Measurements from ENCODE around the gene SORCS2. TPM values are rescaled to one million over a fixed set of nuclear protein-coding genes. Genes with fewer than 3 reads are reported as not detected.

Gene SORCS2
- total and polyA plus RNA-seq, 2 of the 8 experiments (the other 6 are each of a cell fraction or from before 2014, with no cell fraction given) = 0.36 to 1.8 TPM

- Histone ChIP-seq H2AFZ (ENCODE audit: low read length) (no peak overlapping the region), H4K8ac (ENCODE audit: extremely low read depth, insufficient read depth, low read length) (no peak overlapping the region; the same call in 1 of the 2 replicates), H3K4me1 (replicated peaks in 1 of 4; ENCODE audit: control insufficient read depth in 3 of 4, insufficient read depth in 4 of 4, low read length in 3 of 4) (no peaks in the 10 kb centered on the region), H3K9me3 (ENCODE audit: insufficient read depth in 2 of 2, low read depth in 1 of 2, low read length in 1 of 2) (no peaks in the 10 kb centered on the region), H3K79me2 (ENCODE audit: control insufficient read depth in 1 of 2, insufficient read depth in 2 of 2, low read length in 2 of 2) (no peaks in the 10 kb centered on the region), H4K91ac (replicated peaks; ENCODE audit: insufficient read length, low read length) (no peak overlapping the region), H3K4ac (replicated peaks; ENCODE audit: insufficient read length, low read depth, low read length) (no peak overlapping the region), H3K23ac (ENCODE audit: insufficient read length) (no peak overlapping the region), H2BK120ac (replicated peaks; ENCODE audit: low read depth, low read length) (no peak overlapping the region), H3K56ac (replicated peaks; ENCODE audit: insufficient read length, low read depth, low read length) (no peak overlapping the region), H3K27me3 (replicated peaks in 1 of 4; ENCODE audit: control insufficient read depth in 3 of 4, extremely low read depth in 1 of 4, insufficient read depth in 3 of 4, low read length in 3 of 4) (no peaks in the 10 kb centered on the region), H2BK15ac (ENCODE audit: low read length) (no peak overlapping the region), H4K20me1 (replicated peaks in 1 of 2; ENCODE audit: control insufficient read depth in 1 of 2, insufficient read depth in 2 of 2, low read length in 2 of 2) (peaks cover 0 to 6% of the 10 kb centered on the region in 2 experiments), H2AK5ac (ENCODE audit: low read depth, low read length) (no peak overlapping the region), H3K9ac (replicated peaks in 1 of 4; ENCODE audit: extremely low read depth in 1 of 4, low read depth in 3 of 4, low read length in 3 of 4) (no peak overlapping the region), H3K4me3 (ENCODE audit: extremely low read depth in 1 of 4, insufficient read depth in 2 of 4, low read depth in 3 of 4, low read length in 4 of 4) (no peak overlapping the region), H3K27ac (ENCODE audit: low read depth, low read length) (no peak overlapping the region), H3K36me3 (ENCODE audit: control insufficient read depth in 2 of 4, insufficient read depth in 4 of 4, low read length in 3 of 4) (no peaks in the 10 kb centered on the region), H3K18ac (ENCODE audit: extremely low read depth, low read length) (no peak overlapping the region), H3K4me2 (ENCODE audit: insufficient read depth in 1 of 2, low read depth in 2 of 2, low read length in 2 of 2) (no peak overlapping the region), H3K23me2 (ENCODE audit: low read depth, low read length) (peaks cover 14% of the 10 kb centered on the region; the same call in 1 of the 2 replicates), H3K79me1 (ENCODE audit: low read depth, low read length) (no peaks in the 10 kb centered on the region), H2BK5ac (ENCODE audit: low read depth, low read length) (no peak overlapping the region), H2BK20ac (ENCODE audit: low read length) (no peak overlapping the region), H4K5ac (ENCODE audit: insufficient read length, low read depth, low read length) (no peak overlapping the region), H2BK12ac (ENCODE audit: low read depth, low read length) (no peak overlapping the region), H3K14ac (ENCODE audit: insufficient read length) (no peak overlapping the region)
- DNase-seq (ENCODE audit: low read depth in 1 of 2, low spot score in 2 of 2) (no peak), FAIRE-seq (no peak)
- ChIA-PET POLR2A (ENCODE audit: partially characterized antibody) (interaction anchor here (0.6 kb wide), 1 partner anchor 476 kb away, joined by 5 read pairs; no protein-coding TSS in a partner anchor), CTCF (ENCODE audit: partially characterized antibody) (interaction anchor here (1.0 kb wide), 1 partner anchor 13 kb away, joined by 3 read pairs; no protein-coding TSS in a partner anchor)
- TF ChIP-seq RNF2 (IDR thresholded peaks at IDR 0.05; ENCODE audit: borderline replicate concordance, low read depth, low read length, missing control alignments, poor library complexity, severe bottlenecking) (no peak), ASH2L (IDR thresholded peaks at IDR 0.05; ENCODE audit: low read length) (no peak), RBBP5 (IDR thresholded peaks at IDR 0.05; ENCODE audit: borderline replicate concordance, low read depth, low read length) (no peak), KDM4A (IDR thresholded peaks at IDR 0.05; ENCODE audit: low read depth, low read length, severe bottlenecking) (no peak), HDAC2 (IDR thresholded peaks at IDR 0.05; ENCODE audit: borderline replicate concordance in 1 of 2, low read depth in 2 of 2, low read length in 2 of 2) (no peak), PHF8 (conservative IDR thresholded peaks at IDR 0.05; ENCODE audit: low read depth, low read length) (no peak), BCL11A (IDR thresholded peaks at IDR 0.05; ENCODE audit: low read depth in 2 of 2, low read length in 2 of 2) (no peak), SUZ12 (IDR thresholded peaks at IDR 0.05; ENCODE audit: low read length) (no peak)
- WGBS, 2 experiments (ENCODE audit: extremely low coverage in 1 of 2, insufficient coverage in 1 of 2, insufficient read length in 1 of 2, insufficient replicate concordance in 2 of 2, low coverage in 1 of 2, low lambda C conversion rate in 2 of 2, missing lambda C conversion rate in 1 of 2) = 95% methylated on average over 6 of the region's 8 CpGs; no CpG with 5 or more reads in 1 of the 2 experiments
Observed at GRCh38 chr4:7691982-7692381, 499.6 kb downstream of the SORCS2 start.
